ENCODE data around the gene SLC38A6.

GRCh38 chr14:60965402-60965801 is 15.6 kb upstream of the SLC38A6 start:
- TF ChIP-seq POLR2A (IDR thresholded peaks at IDR 0.05) (no peak), CTCF (IDR thresholded peaks at IDR 0.05) (no peak)
